GM08714 (cell line): ENCODE results near the gene BMP15.

ENCODE experiments used
- H3K4me3 ChIP-seq: fragments of 200-500 bp; sonication (Bioruptor generic); 2 replicates; pipeline ENCODE4 v1.5.1; 2014; ENCODE audit warnings: mild to moderate bottlenecking, low read length, inconsistent platforms
- ZNF274 ChIP-seq: IDR thresholded peaks from 2 replicates; pipeline ENCODE4 v1.6.1; 2012; ENCODE audit warnings: mild to moderate bottlenecking, low read depth, low read length

The BMP15 gene

DNA sequence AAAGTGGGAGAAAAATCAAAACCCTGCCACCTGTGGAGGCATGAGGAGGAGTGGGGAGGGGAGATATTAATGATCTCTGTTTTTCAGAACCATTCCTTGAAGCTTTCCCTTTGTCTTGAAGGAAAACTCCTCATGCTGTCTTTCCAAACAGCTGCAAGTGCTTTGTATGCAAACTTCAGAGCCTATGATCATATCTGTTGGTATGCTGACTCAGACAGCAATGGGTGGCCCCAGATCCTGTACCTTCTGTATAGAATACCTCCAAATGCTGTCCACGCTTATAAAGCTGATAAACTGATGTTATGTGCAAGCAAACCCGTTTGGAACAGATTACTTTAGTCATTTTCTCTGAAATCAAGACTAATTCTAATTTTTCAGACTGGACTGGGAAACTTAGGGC is 31.9 kb downstream of the BMP15 start:
- no peak overlapping the region for H3K4me3 ChIP-seq
- TF ChIP-seq ZNF274 = no peak

DNA sequence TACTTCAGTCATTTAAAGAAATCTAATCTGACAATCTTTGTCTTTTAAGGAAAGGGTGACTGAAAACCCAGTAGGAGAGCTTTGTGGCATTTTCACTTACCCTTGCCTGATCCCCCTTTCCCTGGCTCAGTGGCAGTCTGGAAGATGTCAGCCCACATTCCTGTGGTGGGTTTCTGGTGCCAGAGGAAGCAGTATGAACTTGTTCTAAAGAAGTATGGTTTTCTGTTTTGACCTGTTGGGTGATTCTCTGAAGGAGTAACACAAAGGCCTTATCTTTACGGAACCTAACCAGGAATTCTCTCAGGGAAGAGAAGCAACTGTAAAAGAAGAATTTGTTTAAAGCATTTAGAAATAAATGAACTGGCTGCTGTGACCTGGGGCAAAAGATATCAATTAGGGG is 41.9 kb downstream of the BMP15 start:
- no peak overlapping the region for H3K4me3 ChIP-seq
- TF ChIP-seq ZNF274 = no peak

GRCh38 chrX:50953832-50954231 is 43.3 kb downstream of the BMP15 start:
- no peak overlapping the region for H3K4me3 ChIP-seq
- TF ChIP-seq ZNF274 = no peak

- no peak overlapping the region for H3K4me3 ChIP-seq
- TF ChIP-seq ZNF274 = no peak
Observed at GRCh38 chrX:50962156-50962555, 51.6 kb downstream of the BMP15 start.

DNA sequence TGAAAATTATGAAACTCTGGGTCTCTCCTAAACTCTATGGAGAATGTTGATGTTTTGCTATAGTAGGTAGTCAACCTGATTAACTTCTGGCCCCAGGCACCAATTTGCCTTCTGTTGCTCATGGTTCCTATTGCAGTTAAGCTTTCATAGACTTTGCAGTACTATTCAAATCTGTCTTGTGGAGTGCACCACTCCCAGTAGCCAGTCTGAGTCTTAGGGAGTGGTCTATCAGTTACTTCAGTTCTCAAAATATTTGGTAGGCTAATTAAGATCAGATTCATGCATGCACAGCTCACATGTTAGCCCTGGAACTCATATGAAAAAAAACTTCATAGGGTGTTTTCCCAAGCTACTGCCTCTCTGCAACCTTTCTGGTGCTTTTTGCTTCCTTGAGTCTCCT is 53.3 kb downstream of the BMP15 start:
- H3K4me3 ChIP-seq = no peak overlapping the region
- no peak for TF ChIP-seq ZNF274
